Measurements from ENCODE around the gene TEX2.

DNA sequence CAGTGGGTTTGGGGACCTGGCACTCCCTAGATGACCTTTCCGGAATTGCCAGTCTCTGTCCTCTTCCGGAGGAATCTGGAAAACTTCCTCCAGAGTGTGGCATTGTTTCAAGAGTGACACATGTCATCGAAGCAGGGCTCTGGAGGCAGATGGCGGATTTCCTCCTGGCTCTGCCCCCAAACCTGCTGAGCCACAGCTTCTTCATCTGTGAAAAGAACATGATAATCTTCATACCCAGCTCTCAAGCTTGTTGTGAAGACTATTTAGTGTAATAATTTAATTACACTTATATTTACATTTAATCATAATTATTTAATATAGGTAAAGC, 19.7 kb upstream of the TEX2 start:
- TF ChIP-seq, protein P1, sequence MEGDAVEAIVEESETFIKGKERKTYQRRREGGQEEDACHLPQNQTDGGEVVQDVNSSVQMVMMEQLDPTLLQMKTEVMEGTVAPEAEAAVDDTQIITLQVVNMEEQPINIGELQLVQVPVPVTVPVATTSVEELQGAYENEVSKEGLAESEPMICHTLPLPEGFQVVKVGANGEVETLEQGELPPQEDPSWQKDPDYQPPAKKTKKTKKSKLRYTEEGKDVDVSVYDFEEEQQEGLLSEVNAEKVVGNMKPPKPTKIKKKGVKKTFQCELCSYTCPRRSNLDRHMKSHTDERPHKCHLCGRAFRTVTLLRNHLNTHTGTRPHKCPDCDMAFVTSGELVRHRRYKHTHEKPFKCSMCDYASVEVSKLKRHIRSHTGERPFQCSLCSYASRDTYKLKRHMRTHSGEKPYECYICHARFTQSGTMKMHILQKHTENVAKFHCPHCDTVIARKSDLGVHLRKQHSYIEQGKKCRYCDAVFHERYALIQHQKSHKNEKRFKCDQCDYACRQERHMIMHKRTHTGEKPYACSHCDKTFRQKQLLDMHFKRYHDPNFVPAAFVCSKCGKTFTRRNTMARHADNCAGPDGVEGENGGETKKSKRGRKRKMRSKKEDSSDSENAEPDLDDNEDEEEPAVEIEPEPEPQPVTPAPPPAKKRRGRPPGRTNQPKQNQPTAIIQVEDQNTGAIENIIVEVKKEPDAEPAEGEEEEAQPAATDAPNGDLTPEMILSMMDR (IDR thresholded peaks at IDR 0.05), result no peak
- no peak for TF ChIP-seq EZH2 (IDR thresholded peaks at IDR 0.05; ENCODE audit: borderline replicate concordance, insufficient read depth, low read depth, low read length, poor library complexity, severe bottlenecking)
